NAMALWA (cell line): Measurements from ENCODE around the gene CMSS1.

ENCODE experiments used
- DNase-seq: peaks from one replicate; pipeline ENCODE4 v3.0.0-alpha.2; 2015; ENCODE audit warnings: low spot score

The CMSS1 gene

DNA sequence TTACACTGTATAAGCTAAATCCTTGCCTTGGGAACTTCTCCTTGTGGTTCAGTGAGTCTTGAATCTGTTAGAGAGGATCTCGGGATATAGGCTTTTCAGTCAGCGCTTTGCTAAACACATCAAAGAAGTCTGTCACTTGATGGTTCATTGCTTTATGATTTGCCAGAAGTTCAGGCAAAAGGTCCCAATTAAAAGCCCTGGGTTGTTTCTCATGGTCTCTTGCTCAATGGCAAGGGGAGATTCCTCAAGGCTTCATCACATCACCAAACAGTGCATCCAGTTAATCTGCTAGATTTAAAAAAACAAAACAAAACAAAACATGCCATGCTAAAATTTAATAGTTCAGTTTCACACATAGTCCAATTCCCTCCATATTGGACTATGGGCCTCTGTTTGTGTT lies 181.9 kb downstream of the CMSS1 start:
- no peak for DNase-seq

- DNase-seq: no peak
Observed at GRCh38 chr3:100001083-100001482, 183.4 kb downstream of the CMSS1 start.

GRCh38 chr3:100001526-100002270 lies 184.0 kb downstream of the CMSS1 start:
- DNase-seq: no peak

- no peak for DNase-seq
Observed at GRCh38 chr3:100002599-100003350, 185.1 kb downstream of the CMSS1 start.

- no peak for DNase-seq
Observed at GRCh38 chr3:100003609-100004503, 186.2 kb downstream of the CMSS1 start.

- DNase-seq: no peak
Observed at GRCh38 chr3:100004931-100005330, 187.3 kb downstream of the CMSS1 start.

DNA sequence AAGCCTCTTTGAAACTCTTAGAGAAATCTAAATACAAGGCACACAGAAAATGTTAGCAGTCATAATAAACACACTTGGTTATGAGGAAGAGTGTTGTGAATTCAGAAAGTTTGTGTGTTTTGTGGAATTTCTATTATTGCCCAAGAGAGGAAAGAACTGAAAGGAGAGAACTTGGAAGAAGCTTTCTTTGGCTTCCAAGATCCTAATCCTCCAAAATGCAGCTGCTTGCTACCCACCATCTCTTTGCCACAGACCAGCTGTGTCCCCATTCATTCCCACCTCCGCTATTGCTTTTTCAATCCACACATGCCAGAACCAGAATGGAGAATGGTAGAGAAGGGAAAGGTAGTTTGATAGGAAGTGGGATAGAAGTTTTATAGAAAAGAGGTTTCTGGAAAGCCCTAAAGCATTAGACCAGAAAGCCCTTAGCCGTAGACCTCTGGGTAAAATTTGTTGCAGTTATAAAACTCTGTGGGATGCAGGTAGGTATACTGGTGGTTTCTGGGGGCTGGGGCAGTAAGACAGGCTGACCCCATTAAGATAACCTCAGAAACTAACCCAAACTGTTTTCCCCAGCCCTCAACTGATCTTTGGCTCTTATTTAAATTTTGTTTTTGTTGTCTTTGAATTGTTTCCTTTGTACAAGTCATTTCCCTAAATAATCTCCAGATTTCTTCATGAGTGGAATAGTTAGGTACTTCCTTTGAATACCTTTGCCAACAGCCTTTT lies 188.2 kb downstream of the CMSS1 start:
- no peak for DNase-seq

DNA sequence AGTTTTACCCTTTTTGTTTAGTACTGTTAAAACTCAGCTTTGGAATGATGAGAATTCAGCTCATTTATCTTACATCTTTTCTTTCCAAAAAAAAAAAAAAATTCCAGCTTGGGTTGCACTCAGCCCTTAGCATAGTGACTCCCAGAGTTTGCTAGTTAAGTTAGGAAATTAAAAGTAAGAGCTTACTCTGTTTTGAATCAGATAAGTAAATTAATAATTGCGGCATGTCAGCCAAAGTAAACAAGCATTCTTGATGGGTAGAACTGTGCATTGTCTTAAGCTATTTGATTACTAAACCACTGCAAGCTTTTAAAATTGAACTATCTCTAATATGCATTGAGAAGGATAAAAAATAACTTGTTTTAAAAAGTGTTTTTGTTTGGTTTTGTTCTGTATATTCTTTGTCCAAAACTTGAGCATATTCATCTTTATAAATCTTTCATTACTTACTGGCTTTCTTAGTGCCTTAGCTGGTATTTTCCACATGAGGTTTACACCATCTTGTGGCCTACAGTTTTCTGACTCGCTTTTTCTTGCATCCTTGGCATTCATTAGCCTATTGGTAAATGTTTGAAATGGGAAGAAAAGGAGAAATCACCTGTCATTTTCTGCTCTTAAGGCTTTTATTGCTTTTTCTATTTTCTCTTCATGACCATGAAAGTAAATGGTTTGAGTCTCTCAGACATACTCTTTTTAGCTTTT lies 189.1 kb downstream of the CMSS1 start:
- no peak for DNase-seq

GRCh38 chr3:100007313-100007712 lies 189.7 kb downstream of the CMSS1 start:
- no peak for DNase-seq

- DNase-seq: no peak
Observed at GRCh38 chr3:100008081-100008698, 190.5 kb downstream of the CMSS1 start.

GRCh38 chr3:100009276-100010086 lies 191.8 kb downstream of the CMSS1 start:
- no peak for DNase-seq

DNA sequence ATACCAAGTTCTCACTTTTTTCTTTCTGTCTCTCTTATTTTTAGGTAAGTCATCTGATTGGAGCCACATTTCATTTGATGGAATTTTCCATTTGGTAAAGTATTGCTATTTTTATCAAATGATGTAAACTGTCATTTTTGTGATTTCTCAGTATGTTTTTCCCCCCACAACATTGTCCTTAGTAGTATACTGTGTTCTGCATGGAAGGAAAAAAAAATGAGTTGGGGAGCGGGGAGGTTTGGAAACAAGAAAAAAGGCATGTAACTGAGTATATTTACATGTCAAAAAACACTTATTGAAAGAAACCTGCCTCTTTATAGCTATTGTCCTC lies 192.4 kb downstream of the CMSS1 start:
- DNase-seq: no peak

GRCh38 chr3:100018806-100019205 lies 201.1 kb downstream of the CMSS1 start:
- DNase-seq: no peak

DNA sequence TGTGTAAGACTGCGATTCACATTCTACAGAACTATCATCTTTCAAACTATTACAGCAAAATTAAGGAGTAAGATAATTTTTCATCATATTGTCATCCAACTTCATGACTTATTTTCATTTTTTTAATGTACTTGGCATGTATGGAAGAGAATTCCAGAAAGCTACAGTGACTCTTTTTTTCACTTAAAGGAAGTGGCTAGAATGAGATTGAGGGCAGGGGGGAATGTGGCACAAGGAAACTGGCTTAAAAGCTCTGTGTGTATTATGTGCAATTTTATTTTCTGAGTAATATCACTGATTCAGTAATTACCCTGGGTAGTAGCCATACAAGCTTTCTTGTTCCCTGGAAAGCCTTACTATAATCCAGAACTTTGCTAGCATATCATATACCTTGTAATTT lies 202.1 kb downstream of the CMSS1 start:
- DNase-seq: no peak

DNA sequence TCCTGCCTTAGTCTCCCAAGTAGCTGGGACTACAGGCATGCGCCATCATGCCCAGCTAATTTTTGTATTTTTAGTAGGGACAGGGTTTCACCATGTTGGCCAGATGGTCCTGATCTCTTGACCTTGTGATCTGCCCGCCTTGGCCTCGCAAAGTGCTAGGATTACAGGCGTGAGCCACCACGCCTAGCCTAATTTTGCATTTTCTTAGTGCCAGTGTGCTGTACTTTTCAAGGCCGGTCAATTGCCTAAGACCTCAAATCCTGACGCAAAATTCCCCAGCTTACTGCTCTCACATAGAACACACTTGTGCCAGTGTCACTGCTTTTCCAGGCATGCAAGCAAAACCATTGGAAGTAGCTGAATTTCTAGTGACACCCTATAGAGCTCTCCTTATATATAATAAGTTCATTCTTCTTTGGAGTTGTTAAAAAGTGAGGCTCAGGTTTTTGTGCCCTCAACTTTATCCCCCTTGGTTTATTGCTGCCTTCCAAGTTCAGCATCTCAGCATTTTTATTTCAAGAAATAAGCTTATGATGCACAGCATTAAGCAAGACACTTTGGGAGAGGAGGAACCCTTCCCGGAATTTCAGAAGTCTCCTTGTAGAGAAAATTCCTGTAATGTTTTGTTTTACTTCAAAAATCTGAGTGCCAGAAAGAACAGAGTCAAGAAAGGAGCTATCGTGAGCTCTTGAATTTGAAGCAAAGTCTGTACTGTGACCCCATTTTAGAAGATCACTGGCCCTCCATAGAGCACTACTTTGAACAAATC lies 203.4 kb downstream of the CMSS1 start:
- no peak for DNase-seq

GRCh38 chr3:100022506-100022905 lies 204.8 kb downstream of the CMSS1 start:
- no peak for DNase-seq

DNA sequence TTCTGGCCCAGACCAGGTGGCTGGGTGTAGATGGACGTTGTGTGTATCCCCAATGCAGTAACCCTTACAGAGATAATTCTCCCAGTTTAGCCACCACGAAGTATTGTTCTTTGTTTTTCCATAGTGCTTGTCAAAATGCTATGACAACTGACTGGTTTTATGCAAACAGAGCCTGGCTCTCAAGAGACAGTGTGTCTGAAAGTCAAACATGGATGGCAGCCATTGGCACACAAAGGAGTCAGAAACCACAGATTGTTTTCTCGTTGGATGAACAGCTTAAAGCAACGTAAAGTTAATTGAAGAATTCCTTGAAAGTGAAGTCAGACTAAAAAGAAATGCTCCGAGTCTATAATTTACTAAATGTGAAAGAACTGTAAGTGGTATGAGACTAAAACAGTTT lies 205.5 kb downstream of the CMSS1 start:
- no peak for DNase-seq

DNA sequence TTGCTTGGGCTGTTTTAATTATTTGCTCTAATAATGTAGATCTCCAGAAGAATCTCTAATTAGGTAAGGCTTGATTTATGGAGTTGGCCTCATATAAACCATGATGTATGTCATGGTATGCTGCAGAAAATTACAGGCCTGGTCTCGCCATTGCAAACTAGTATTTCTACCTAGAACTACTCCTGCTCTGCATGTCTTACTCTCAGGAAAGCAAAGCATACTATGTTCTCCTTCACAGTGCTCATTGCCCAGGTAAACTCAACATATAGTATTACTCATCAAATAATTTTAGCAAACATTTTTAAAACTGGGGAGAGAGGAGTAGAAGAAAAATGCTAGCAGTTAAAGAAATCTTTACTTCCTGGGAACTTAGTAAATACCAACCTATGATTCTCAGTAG lies 205.9 kb downstream of the CMSS1 start:
- no peak for DNase-seq
